HG03039 (cell line): ENCODE measurements around the gene SRD5A2.

Experiments used
- ATAC-seq: cut with Tn5 transposase; IDR thresholded peaks from one replicate; pipeline ENCODE4 v1.9.1; 2021; ENCODE audit warnings: mild to moderate bottlenecking, moderate library complexity; ENCODE audit not compliant: unreplicated experiment

Gene SRD5A2

DNA sequence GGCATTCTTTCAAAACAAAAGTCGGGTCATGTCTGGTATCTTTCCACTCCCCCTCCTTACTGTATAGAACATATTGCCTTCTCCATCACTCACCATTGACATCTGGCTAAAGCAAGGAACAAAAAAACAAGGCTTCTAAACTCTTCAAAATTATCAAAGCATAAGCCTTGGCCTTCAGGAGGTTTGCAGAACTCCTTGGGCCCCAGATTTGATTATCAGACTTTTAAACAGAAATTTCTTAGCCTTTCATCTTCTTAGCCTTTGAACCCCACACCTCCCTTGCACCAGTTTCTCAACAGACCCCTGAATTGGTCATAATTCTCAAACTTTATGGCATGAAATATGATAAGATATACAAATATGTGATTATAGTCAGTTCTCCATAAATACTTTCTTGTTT lies 106.4 kb downstream of the SRD5A2 start:
- ATAC-seq, result no peak
